ENCODE data around the gene SQSTM1.
"Not testable (repeated sequence)": the region's sequence is repeated elsewhere in the genome, so short reads cannot be mapped to it uniquely, and the experiment has no call there.

Gene SQSTM1

DNA sequence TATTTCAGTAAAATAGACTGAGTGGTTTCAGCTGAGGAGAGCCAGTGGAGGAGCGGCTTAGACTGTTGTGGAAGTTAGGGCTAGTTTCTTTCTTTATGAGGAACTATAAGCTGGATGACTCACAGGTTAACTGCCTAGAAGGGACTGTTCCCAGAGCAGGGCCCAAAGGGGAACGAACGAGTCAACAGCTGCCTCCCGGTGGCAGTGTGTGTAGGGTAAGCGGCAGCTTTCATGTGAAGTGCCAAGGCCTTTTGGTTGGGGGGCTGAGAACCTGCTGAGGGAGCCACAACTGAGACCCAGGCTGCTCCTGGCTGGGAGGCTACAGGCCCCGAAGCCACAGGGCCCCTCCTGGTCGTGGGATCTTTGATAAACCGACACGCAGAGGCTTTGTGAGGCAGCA lies 7.0 kb downstream of the SQSTM1 start:
- DNase-seq (ENCODE audit: low read depth) = no peak

DNA sequence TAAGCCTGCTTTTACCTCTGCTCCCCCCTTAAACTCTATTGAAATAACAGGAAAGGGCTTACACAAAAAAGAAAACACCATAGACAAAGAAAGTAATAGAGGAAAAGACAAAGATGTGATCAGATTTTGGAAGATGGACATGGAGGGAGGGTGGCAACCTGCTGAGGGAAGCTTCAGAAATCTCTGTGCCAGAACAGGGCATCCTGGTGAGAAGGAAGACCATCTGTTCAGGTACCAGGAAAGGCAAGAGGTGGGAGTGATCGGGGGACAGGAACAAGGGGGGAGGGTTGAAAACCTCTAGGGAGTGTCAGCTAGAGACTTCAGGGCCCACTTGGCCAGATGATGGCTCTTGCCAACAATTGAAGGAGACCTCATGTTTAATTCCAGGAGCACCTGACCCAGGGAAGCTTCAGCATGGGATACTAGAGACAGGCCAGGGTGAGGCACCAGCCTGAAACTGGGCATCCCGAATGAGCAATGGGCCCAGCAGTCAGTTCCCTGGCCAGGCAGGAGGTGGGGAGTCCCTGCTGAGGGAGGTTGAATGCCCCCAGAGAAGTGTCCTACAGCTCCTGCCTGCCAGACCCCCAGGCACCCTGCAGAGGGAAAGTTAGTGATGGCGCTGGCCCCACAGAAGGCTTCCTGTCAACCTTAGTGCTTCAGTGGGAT lies 8.2 kb downstream of the SQSTM1 start:
- no peak for DNase-seq (ENCODE audit: low read depth)

DNA sequence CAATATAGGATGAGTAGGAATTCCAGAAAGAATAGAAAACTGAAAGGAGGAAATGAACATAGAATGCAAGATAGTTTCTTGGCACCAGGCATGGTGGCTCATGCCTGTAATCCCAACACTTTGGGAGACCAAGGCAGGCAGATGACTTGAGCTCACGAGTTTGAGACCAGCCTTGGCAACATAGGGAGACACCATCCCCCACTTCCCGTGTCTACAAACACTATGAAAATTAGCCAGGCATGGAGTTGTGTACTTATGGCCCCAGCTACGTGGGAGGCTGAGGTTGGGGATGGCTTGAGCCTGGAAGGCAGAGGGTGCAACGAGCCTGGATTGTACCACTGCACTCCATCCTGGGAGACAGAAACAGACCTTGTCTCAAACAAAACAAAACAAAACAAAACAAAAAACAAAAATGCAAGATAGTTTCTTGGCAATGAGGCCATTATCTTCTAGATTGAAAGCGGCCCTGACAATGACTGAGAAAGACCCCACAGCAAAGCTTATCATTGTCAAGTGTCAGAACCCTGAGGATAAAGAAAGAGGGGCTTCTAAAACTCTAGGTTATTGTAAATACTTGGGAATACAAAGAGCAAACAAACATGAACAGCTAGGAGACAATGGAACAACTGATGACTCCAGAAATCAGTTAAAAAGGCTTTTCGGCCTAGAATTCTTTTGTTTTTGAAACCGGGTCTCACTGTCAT lies 9.2 kb downstream of the SQSTM1 start:
- DNase-seq (ENCODE audit: low read depth) = no peak

DNA sequence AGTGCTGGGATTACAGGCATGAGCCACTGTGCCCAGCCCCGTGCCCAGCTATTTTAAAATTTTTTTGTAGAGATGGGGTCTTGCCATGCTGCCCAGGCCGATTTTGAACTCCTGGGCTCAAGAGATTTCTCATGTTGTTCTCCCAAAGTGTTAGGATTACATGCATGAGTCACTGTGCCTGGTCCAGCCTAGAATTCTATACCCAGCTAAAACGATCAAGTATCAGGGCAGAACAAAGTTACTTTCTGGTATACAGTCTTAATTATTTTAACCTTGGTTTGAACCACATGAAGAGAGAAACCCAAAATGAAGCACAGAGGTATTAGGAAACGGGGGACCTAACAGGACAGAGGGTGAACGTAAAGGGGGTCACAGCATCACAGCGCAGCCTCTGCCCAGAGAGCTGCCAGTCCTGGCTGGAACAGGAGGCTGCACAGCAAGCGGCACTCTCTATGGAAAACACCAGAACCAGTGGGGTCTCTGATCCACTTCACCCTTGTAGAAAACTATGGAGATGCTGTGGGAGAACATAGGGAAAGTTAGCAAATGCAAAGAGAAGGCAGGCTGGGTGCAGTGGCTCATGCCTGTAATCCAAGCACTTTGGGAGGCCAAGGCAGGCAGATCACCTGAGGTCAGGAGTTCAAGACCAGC lies 10.2 kb downstream of the SQSTM1 start:
- no peak for DNase-seq (ENCODE audit: low read depth)

DNA sequence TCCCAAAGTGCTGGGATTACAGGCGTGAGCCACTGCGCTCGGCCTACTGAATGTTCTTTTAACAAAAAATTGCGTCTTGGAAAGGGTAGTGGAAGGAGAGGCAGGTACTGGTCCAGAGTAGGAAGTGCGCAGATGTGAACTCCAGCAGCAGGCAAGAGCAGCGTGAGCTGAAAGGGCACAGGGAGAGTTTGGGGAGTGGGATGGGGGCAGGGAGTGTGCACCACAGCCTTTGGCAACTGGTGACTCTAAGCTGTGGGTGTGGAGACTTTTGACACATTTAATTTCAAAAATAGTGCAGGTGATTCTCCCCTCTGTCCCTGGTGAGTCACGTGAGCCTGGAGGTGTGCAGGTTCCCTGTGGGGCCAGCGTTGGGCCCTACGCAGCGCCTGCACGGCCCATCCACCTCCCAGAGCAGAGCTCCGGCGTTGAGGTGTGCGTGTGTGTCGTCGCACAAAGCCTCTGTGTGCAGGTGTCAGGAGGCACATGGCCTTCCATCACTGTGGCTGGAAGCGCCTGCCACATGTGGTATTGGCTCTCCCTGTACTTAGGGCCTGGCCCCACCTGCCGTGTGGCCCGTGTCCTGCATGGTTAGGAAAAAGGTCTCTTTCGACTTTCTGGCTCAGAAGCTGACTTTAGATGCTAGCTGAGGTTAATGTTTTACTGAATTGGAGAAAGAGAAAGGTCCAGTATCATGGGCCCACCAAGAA lies 11.5 kb downstream of the SQSTM1 start:
- no peak for DNase-seq (ENCODE audit: low read depth)

DNA sequence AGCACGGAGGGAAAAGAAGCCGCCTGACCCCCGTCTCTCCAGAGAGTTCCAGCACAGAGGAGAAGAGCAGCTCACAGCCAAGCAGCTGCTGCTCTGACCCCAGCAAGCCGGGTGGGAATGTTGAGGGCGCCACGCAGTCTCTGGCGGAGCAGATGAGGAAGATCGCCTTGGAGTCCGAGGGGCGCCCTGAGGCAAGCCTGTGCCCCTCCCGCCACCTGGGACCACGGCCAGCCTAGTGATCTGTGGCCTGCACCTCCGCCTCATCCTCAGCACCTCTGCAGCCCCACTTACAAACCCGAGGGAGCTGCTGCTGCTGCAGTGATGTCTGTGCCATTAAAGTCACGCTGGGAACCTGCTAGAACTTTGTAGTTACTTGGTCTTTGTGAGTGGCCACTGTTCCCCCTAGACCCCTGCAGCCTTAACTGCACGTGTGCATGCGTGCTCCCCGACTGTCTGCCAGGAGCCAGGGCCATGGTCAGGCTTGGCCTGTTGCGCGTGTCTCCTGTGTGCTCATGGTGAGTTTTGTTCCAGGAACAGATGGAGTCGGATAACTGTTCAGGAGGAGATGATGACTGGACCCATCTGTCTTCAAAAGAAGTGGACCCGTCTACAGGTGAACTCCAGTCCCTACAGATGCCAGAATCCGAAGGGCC lies 12.5 kb downstream of the SQSTM1 start:
- DNase-seq (ENCODE audit: low read depth) = no peak

DNA sequence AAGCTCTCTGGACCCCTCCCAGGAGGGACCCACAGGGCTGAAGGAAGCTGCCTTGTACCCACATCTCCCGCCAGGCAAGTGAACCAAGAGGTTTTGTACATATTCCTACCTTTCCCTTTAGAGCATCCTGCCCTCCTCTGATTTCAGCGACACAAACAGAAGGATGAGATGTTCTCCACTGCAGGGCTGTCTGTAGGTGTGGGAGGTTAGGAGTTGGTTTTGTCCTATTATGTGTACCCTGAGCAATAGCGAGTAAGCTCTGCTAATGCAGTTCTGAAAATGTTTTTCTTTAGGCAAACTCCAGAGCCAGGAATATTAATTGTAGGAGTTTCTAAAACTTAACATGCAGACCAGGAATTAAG lies 13.0 kb downstream of the SQSTM1 start:
- DNase-seq (ENCODE audit: low read depth) = no peak

- DNase-seq (ENCODE audit: low read depth) = no peak
These were observed 13.4 kb downstream of the SQSTM1 start for GRCh38 chr5:179834120-179834519.

DNA sequence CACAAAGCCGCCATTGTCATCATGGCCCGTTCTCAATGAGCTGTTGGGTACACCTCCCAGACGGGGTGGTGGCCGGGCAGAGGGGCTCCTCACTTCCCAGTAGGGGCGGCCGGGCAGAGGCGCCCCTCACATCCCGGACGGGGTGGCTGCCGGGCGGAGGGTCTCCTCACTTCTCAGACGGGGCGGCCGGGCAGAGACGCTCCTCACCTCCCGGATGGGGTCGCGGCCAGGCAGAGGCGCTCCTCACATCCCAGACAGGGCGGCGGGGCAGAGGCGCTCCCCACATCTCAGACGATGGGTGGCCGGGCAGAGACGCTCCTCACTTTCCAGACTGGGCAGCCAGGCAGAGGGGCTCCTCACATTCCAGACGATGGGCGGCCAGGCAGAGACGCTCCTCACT lies 14.2 kb downstream of the SQSTM1 start:
- DNase-seq (ENCODE audit: low read depth) = not testable (repeated sequence)

DNA sequence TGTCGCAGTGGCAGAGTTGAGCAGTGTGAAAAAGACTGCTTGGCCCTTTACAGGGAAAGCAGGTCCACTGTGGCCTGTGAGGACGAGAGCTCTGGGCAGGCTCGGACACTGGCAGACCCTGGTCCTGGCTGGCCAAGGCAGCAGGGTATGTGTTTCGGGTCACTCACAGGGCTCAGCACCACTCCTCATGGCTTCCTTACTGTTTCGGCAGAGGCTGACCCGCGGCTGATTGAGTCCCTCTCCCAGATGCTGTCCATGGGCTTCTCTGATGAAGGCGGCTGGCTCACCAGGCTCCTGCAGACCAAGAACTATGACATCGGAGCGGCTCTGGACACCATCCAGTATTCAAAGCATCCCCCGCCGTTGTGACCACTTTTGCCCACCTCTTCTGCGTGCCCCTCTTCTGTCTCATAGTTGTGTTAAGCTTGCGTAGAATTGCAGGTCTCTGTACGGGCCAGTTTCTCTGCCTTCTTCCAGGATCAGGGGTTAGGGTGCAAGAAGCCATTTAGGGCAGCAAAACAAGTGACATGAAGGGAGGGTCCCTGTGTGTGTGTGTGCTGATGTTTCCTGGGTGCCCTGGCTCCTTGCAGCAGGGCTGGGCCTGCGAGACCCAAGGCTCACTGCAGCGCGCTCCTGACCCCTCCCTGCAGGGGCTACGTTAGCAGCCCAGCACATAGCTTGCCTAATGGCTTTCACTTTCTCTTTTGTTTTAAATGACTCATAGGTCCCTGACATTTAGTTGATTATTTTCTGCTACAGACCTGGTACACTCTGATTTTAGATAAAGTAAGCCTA lies 15.7 kb downstream of the SQSTM1 start:
- no peak for DNase-seq (ENCODE audit: low read depth)

- DNase-seq (ENCODE audit: low read depth) = no peak
These were observed 16.6 kb downstream of the SQSTM1 start for GRCh38 chr5:179837076-179838011.

- no peak for DNase-seq (ENCODE audit: low read depth)
These were observed 18.9 kb downstream of the SQSTM1 start for GRCh38 chr5:179839328-179840256.

GRCh38 chr5:179840321-179840720 lies 19.6 kb downstream of the SQSTM1 start:
- no peak for DNase-seq (ENCODE audit: low read depth)

DNA sequence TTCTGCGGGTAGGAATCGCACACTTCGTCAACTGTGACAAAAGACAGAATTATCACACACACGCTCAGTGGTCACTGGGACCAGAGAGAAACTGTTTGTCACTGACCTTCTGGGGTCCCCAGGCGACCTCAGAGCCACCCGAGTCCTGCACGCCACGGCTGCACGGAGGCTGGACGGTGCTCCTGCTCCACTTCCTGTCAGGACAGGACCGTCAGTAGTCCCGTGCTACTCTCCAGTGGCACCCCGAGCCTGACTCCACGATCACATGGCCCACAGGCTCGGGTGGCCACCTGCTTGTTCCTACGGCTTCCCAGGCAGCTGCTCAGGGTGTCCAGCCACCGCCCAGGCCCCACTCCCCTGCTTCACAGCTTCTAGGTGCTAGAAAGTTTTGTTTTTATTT lies 20.1 kb downstream of the SQSTM1 start:
- no peak for DNase-seq (ENCODE audit: low read depth)

GRCh38 chr5:179841621-179842020 lies 20.9 kb downstream of the SQSTM1 start:
- DNase-seq (ENCODE audit: low read depth) = no peak

- DNase-seq (ENCODE audit: low read depth) = no peak
These were observed 32.4 kb downstream of the SQSTM1 start for GRCh38 chr5:179852993-179853547.

- DNase-seq (ENCODE audit: low read depth) = no peak
These were observed 33.7 kb downstream of the SQSTM1 start for GRCh38 chr5:179854356-179854755.

- peak; percentile 48 for DNase-seq (ENCODE audit: low read depth)
These were observed 37.5 kb downstream of the SQSTM1 start for GRCh38 chr5:179858241-179858585.
